GM18502 (cell line): Measurements from ENCODE around the gene STARD3.
"Not testable (repeated sequence)": the region's sequence is repeated elsewhere in the genome, so short reads cannot be mapped to it uniquely, and the experiment has no call there.

Experiments
- ATAC-seq: cut with Tn5 transposase; IDR thresholded peaks from one replicate; pipeline ENCODE4 v1.9.1; 2021; ENCODE audit warnings: mild to moderate bottlenecking; ENCODE audit not compliant: unreplicated experiment, poor library complexity

Gene STARD3

GRCh38 chr17:39636927-39637736, at the start of gene STARD3:
STARD3 (plus strand) TSS chr17:39637144; CDS start chr17:39653532, 16,388 bp downstream.
- ATAC-seq = peak; percentile 78

GRCh38 chr17:39590180-39590579, 46.8 kb upstream of the STARD3 start:
- not testable (repeated sequence) for ATAC-seq

GRCh38 chr17:39591958-39592954, 44.7 kb upstream of the STARD3 start:
- ATAC-seq = no peak

GRCh38 chr17:39593371-39593770, 43.6 kb upstream of the STARD3 start:
- ATAC-seq = no peak

GRCh38 chr17:39595294-39595693, 41.6 kb upstream of the STARD3 start:
- ATAC-seq = no peak

GRCh38 chr17:39595928-39596510, 40.9 kb upstream of the STARD3 start:
- no peak for ATAC-seq

GRCh38 chr17:39596543-39597267, 40.2 kb upstream of the STARD3 start:
- ATAC-seq = no peak

- ATAC-seq = no peak
Observed at GRCh38 chr17:39597372-39598046, 39.4 kb upstream of the STARD3 start.

- ATAC-seq = no peak
Observed at GRCh38 chr17:39598047-39598481, 38.9 kb upstream of the STARD3 start.

GRCh38 chr17:39598630-39599003, 38.3 kb upstream of the STARD3 start:
- ATAC-seq = no peak

GRCh38 chr17:39599004-39599664, 37.8 kb upstream of the STARD3 start:
- ATAC-seq = no peak

- no peak for ATAC-seq
Observed at GRCh38 chr17:39599665-39600231, 37.2 kb upstream of the STARD3 start.

GRCh38 chr17:39600288-39600996, 36.5 kb upstream of the STARD3 start:
- ATAC-seq = no peak

GRCh38 chr17:39600997-39601597, 35.8 kb upstream of the STARD3 start:
- no peak for ATAC-seq

- no peak for ATAC-seq
Observed at GRCh38 chr17:39601758-39602532, 35.0 kb upstream of the STARD3 start.

GRCh38 chr17:39602533-39603303, 34.2 kb upstream of the STARD3 start:
- no peak for ATAC-seq
